Measurements from ENCODE around the gene AGTR1.

- TF ChIP-seq CTCF (IDR thresholded peaks at IDR 0.05) (no peak), POLR2A (IDR thresholded peaks at IDR 0.05) (no peak)
These were observed 23.2 kb downstream of the AGTR1 start for GRCh38 chr3:148720873-148721272.
